Measurements from ENCODE around the gene SPTBN4.

DNA sequence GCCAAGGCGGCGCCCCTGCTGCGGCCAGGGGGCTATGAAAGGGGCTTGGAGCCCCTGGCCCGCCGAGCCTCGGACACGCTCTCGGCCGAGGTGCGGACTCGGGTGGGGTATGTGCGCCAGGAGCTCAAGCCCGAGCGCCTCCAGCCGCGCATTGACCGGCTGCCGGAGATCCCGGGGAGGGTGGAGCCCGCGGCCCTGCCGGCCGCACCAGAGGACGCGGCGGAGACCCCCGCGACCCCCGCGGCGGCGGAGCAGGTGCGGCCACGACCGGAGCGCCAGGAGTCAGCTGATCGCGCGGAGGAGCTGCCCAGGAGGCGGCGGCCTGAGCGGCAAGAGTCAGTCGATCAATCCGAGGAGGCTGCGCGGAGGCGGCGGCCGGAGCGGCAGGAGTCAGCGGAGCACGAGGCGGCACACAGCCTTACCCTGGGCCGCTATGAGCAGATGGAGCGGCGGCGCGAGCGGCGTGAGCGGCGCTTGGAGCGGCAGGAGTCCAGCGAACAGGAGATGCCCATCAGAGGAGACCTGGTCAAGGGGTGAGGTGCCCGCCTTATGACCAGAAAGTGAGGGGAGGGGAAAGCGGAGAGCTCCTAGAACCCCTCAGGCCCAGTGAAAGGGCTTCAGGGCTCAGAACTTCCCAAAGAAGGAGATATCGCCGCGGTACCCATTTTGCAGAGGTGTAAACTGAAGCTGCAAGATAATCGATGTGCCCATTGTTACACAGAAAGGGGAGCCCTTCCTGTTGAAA is 101.1 kb downstream of the SPTBN4 start:
- TF ChIP-seq ZNF112 (tag by site-specific recombination; IDR thresholded peaks at IDR 0.05), result no peak
- no peak for TF ChIP-seq ZNF174 (tag by site-specific recombination; IDR thresholded peaks at IDR 0.05)
- no peak for TF ChIP-seq ZBTB17 (tag by site-specific recombination; IDR thresholded peaks at IDR 0.05)
- no peak for TF ChIP-seq ZNF138 (tag by site-specific recombination; IDR thresholded peaks at IDR 0.05; ENCODE audit: borderline replicate concordance)
- TF ChIP-seq KLF16 (tag by site-specific recombination; IDR thresholded peaks at IDR 0.05), result no peak

Data from HEK293 (cell line).